ENCODE results near the gene SETD7.

DNA sequence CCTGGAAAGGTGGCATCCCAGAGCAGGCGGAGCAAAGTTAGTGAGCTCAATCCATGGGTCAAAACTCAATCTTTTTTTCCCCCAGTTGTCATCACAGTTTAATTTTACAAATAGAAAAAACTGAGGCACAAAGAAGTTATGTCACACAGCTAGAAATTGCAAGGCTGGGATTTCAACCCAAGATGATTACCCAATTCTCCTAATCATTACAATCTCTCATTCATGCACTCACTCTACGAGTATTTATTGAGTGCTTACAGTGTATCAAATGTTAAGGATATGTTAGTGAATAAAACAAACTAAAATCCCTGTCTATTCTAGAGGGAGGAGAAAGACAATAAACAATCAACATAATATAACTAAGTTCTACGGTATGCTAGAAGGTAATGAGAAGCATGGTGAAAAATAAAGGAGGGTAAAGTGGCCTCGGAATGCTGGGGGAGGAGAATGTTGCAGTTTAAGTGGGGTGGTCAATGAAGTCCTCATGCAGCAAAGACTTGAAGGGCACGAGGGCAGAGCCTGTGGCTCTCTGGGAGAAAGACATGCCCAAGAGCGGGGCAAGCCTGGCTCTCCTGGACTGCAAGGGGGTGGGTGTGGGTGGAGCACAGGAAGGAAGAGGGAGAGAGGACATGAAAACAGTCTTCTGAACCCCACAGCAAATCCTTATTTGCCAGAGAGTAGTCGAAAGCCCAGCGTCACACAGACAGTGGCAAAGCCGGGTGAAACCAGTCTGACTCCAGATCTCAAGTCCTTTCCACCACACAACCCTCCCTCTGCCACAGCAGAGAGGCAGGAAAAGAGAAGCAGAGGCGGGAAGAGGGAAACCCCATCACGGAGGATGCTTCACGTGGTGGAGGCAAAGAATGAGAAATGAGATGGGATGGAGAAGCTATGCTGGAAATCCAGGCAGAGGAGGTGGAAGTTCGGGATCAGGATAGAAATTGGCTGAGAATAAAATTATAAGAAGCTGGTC lies 53.8 kb downstream of the SETD7 start:
- TF ChIP-seq, protein P1, sequence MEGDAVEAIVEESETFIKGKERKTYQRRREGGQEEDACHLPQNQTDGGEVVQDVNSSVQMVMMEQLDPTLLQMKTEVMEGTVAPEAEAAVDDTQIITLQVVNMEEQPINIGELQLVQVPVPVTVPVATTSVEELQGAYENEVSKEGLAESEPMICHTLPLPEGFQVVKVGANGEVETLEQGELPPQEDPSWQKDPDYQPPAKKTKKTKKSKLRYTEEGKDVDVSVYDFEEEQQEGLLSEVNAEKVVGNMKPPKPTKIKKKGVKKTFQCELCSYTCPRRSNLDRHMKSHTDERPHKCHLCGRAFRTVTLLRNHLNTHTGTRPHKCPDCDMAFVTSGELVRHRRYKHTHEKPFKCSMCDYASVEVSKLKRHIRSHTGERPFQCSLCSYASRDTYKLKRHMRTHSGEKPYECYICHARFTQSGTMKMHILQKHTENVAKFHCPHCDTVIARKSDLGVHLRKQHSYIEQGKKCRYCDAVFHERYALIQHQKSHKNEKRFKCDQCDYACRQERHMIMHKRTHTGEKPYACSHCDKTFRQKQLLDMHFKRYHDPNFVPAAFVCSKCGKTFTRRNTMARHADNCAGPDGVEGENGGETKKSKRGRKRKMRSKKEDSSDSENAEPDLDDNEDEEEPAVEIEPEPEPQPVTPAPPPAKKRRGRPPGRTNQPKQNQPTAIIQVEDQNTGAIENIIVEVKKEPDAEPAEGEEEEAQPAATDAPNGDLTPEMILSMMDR (IDR thresholded peaks at IDR 0.05) = no peak
- no peak for TF ChIP-seq POLR2A (IDR thresholded peaks at IDR 0.05)

Data from vagina (tissue), 2 donors.